HG02970 (cell line): ENCODE measurements around the gene ABHD13.
A peak's percentile ranks its signal among the peaks of the same experiment; 100 is the strongest.
"Not testable (repeated sequence)": the region's sequence is repeated elsewhere in the genome, so short reads cannot be mapped to it uniquely, and the experiment has no call there.

ENCODE experiments used
- ATAC-seq: cut with Tn5 transposase; IDR thresholded peaks from one replicate; pipeline ENCODE4 v1.9.1; 2021; ENCODE audit warnings: mild to moderate bottlenecking, moderate library complexity, moderate number of reproducible peaks; ENCODE audit not compliant: unreplicated experiment, low FRiP score

The ABHD13 gene

DNA sequence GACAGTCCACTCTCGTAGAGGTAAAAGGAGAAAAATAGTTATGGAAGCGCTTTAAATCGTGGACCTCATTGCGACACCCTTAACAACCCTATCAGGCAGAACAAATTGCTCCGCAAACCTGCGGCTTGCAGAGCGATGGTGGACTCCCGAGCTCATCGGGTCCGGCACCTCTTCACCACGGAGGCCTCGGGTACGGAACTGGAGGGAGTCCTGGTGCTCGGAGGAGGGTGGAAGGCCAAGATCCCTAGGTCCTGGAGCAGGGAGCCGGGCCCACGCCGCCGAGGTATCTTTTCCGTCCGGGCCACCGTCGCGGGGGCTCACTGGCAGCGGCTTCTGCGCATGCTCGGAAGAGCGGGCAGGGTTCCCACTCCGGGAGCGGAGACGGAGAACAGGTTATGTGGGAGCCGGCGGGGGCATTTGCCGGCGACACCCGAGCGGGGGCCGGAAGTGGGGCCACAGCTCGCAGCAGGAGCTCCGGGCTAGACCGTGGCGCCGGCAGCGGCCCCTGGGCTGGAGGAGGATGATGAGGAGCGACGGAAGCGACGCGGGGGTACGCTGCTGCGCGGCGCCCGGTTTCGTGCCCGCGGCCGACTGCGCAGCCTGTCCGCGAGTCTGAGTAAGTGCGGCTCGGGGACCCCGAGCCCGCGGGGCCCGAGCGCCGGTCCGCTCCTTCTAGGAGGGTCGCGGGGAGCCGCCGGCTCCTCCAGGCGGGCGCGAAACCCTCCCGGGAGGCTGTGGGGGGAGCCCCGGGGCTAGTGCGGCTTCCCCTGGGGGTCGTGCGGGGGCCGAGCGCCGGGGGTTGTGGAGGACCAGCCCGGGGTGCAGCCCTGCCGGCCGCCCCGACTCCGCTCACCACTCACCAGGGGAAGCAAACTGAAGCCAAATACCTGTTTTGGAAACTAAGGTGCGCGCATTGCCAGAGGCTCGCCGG, at the start of gene ABHD13:
Gene ABHD13 (plus strand): TSS at position 349 of the 931 bp plus-strand sequence. CDS start 10,827 bp downstream, outside the sequence.
- ATAC-seq, result peak; percentile 79

DNA sequence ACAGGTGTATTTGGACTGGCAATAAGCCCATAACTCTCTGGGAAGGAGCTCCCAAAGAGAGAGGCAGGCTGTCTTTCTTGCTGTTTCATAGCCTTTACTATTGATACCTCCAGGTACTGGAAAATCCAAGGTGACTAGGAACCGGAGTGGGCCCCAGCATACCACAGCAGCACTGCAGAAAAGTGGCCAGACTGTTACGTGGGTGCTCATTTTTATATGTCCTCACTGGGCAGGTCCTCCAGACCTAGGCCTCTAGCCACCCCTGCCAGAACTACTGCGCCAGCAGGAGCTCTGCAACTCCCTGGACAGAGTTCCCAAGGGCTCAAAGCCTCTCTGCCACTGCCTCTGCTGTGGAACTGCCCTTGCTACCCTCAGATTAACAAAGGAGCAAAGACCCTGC, 49.3 kb upstream of the ABHD13 start:
- ATAC-seq, result no peak

DNA sequence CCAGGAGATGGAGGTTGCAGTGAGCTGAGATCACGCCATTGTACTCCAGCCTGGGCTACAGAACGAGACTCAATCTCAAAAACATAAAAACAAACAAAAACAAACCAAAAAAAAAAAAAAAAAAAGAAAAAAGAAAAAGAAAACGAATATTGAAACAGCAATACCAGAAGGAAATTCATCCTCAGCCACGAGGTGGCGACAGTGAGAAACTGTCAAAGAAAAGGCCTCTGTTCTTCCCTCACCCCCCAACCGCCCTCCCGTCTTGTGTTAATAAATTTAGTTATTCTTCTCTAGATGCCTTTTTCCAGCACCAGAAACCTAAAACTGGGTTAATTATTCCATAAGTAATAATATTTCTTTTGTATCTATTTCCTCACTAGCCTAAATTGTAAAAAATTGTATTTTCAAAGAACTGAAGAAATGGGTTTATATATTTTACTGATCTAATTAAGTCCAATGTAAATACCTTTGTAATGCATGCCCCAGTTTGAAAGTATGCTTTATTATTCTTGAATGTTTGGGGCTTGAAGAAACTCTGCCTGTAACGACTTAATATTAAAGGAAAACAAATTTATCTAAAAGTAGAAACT, 41.4 kb upstream of the ABHD13 start:
- ATAC-seq, result no peak

DNA sequence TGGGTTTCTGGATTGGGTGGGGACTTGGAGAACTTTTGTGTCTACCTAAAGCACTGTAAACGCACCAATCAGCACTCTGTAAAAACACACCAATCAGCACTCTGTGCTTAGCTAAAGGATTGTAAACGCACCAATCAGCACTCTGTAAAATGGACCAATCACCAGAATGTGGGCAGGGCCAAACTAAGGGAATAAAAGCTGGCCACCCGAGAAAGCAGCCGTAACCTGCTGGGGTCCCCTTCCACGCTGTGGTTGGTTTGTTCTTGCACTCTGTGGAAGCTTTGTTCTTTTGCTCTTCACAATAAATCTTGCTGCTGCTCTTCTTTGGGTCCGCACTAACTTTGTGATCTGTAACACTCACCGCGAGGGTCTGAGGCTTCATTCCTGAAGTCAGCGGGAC, 40.1 kb upstream of the ABHD13 start:
- no peak for ATAC-seq

DNA sequence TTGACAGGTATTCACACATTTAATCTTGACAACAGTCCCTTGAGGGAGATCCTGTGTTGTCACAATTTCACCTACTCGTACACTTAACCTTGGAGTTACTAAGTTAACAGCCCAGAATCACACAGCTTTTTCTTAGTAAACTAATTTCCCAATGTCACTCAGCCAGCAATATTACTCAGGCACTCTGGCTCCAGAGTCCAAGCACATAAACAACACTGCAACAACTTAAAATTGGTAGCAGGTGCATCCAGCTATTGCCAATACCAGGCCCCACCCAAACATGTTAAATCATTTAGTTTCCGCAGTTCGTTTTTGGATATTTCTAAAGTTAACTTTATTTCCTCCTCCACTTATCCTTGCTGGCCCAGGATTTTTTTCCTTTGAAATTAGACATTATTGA, 35.5 kb upstream of the ABHD13 start:
- ATAC-seq, result no peak

DNA sequence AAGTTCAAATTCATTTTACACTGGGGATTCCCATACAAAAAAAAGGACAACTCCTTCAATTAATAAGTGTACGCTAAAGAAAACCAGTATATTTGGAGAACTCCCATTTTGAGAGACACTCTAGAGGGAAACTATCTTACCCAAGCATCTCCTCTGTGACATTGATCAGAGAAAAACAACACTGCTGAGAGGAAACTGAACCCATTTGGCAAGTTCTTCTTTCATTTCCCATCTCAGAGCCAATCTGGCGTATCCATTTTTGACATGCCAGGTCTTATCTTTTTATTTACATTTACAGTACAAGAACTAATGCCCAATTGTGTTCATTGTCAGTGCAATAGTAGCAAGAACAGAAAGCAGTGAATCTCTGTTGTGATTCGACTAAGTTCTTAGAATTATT, 33.0 kb upstream of the ABHD13 start:
- ATAC-seq, result no peak

DNA sequence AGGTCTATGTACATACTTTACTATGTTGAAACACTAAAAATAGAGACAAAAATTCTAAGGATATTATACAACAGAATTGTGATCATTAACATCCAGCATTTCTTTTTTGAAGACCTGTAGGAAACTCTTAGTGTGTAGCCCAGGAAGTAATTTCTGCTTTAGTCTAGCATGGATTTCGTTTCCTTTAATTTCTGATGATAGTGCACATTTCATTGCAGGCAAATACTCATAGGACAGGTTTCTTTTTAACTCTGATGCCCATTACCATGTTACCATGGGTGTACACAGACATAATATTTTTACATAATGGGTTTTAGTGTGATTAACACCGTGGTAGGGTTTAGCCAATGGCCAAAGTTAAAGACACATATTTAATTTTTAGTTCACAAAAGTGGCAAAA, 29.9 kb upstream of the ABHD13 start:
- ATAC-seq, result no peak

DNA sequence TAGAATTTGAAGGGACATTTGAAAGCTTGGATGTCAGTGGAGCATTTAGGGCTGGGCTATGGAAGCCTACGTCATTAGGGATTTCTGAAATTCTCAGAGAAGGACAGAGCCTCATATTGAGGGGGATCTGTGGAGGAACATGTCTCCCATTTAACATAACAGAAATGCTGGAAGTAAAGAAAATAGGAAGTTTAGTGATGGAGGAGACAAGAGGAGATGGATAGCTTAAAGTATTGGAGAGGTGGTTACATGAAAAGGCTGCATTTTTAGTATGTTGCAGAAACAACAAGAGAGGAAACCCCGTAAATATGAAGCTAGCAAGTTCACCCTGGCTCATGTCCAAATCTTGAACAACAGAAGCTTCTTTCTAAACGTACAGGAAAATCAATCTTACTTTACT, 27.3 kb upstream of the ABHD13 start:
- no peak for ATAC-seq

DNA sequence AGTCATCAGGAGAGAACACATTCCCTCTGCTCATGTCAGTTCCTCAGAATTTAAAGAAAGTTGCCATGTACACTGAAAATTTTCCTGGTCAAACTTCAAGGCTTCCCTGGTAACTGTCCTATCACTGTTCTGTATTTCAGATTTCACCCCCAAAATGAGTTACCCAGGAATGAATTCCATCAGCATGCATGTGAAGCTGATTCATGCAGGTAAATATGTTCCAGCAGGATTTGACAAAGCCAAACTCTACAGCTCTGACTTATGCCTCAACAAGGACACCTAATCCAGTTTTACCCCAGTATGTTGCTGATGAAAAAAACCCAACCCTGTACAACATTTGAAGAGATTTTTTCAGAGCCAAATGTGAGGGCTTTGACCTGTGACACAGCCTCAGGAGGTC, 24.4 kb upstream of the ABHD13 start:
- ATAC-seq, result no peak

DNA sequence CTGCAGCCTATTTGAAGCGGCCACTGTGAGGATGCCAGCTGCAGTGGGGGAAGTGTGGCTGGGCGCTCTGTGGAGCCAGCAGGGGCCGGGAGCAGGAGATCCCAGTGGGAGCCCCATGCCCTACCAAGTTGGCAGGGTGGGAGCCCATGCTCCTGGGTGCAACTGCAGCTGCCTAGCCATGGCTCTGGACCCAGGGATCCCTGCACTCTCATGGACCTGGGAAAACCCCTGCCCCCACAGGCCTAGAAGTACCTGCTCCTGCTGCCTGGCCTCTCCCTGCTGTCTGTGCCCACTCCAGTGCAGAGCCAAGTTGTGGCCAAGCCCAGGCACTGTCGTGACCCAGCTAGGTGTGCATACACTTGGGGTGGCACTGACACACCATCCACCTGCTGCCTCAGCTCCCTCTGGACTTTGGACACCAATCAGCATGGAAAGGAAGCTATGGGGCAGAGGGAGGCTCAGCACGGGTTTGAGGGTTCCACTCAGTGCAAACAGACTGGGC, 23.7 kb upstream of the ABHD13 start:
- no peak for ATAC-seq

DNA sequence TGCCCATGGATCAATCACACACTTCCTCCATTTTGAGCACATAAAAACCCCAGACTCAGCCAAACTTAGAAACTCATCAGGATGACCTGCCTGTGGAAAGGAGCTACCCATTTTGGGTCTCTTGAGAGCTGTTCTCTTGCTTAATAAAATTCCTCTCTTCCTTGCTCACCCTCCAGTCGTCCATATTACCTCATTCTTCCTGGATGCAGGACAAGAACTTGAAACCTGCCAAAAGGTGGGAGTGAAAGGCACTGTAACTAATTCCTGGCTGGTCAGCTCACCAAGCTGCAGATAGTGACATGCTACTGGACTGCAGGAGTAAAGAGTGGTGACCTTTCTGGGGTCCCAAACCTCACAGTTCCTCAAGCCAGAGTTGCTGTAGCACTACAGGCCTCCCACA, 23.0 kb upstream of the ABHD13 start:
- no peak for ATAC-seq

DNA sequence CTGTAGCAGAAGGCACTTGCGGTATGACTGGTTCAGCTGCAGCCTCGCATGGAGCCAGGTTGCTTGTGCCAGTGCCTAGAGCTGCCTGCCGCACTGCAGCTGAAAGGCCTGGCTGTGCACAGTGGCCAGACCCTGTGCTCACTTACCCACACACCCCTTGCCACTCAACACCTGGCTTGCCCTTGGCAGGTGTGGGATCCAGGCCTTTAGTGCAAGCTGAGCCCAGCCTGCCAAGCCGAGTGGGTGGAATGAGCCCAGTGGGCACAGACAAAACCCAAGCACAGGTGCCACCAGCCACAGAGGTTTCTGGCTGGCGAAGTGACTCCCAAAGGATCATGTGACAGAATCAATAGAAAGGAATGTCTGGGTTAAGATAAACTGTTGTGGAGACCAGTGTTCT, 22.3 kb upstream of the ABHD13 start:
- no peak for ATAC-seq

DNA sequence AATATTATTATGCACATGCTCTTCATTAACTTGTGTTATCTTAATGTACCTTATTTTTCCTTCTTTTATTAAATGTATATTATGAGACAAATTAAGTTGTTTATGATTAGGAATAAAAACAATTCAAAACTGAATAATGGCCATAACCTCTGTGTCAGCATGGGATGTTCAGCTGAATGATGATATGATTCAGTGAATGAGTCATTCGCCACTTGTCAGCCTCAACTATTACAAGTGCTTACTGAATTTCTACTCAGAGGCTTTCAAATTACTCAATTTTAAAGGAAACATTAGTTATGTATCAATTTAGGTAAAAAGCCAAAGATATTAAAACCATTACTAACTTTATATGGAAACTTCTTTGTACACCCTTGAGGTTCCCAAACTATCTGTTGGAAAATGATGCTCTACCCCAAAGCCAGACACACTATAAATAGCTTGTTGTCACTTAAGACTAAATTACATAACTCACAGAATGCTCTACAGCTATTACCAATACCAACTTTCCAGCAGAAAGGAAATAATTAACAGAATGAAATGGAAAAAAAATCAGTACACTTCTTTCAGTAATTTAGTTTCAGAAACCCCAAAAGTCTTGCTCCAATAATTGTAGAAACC, 17.3 kb upstream of the ABHD13 start:
- ATAC-seq, result no peak

DNA sequence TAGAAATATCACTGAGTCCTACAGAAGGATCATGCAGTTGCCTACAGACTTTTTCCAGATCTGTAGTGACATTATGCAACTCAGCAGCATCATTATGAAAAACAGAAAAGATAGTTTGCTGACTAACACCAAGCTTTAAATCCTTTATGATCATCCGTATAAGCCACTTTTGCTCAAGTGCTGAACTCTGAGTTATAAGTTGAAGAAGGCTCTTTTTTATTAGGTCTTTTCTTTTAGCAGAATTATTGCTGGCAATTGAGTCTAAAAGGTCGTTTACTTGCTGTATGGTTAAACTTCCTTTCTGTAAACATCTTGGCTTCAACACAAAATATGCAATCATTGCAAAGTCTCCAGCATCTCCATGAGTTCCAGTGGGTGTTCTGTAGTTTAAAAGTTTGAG, 7.6 kb upstream of the ABHD13 start:
- no peak for ATAC-seq

DNA sequence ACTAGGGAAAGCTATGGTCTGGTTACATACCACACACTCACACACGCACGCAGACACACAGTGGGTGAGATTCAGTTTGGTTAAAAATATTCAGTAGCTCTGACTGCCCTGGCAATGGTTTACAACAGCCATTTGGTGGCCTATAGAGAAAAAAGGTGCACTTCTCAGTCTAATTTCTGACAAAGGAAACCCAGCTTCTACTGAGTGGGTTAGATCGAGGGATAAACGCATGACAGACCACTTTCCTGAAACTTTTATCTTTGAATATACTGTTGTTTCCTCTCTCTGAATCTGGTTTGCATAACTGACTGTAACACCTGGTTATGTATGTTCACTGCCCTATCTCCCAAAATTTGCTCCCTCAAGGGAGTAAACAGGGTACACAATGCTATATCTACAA, 5.3 kb upstream of the ABHD13 start:
- no peak for ATAC-seq

DNA sequence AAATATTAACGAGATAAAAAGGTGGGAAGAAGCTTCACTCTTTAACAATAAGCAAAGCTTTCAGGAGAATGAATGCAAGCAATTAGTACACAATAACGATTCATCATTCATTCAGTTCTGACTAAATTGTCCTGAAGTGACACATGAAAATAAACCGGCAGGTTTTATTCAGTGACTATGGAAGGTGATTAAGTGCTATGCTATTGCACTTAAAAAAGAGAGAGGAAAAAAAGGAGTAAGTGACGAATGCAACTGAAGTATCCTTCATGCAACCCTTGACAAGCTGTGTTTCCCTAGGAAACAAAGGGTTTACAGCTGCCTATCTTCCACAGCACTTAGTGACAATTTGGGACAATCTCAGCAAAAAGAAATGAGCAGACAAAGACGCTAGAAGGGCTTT, 4.2 kb upstream of the ABHD13 start:
- ATAC-seq, result no peak

DNA sequence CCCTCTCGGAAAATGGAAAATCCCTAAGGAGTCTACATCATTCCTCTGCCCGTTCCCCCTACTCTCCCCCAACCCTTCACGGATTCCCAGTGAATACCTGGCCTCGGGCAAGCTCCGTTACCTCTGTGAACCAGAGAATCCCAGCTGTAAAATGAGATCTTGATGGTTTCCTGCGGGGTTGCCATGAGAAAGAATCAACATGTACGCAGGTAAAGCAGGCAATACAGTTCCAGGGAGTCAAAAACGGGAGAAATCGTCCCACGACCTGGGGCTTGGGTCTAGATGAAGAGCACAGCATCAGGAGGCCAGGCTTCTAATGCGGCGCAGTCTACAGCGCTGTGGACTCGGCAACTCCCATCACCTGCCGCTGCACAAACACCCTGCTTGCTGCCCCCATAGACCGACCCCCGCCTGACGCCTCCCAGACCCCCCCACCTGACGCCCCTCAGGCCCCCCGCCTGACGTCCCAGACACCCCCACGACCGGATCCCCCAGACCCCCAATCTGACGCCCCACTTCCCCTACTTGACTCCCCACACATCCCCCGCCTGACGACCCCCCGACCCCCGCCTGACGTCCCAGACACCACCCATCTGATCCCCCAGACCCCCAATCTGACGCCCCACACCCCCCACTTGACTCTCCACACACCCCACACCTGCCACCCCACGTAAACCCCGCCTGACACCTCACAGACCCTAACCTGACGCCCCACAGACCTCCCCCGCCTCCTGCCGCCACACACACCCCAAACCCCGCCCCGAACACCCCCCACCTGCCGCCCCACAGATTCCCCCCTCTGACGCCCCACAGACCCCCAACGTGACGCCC, 3.5 kb upstream of the ABHD13 start:
- ATAC-seq, result no peak

DNA sequence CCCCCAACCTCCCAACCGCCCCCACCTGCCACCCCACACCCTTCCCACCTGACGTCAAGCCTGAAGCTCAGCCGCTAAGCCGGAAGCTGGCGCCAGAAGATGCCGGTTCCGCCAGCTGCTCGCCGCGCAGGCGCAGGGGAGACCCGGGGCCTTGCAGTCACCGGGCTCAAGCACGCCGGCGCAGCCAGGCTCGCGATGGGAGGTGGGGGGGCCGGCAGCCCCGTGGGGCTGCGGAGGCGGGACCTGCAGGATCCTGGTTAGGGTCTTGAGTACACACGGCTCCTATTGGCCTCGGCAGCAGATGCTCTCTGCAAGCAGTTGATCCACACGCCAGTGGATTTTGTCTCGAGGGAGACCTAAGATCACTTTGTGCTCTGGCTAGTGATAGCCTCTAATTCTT, 2.8 kb upstream of the ABHD13 start, which contains the start of gene LIG4:
Gene LIG4 (minus strand): TSS at position 101 of the 400 bp plus-strand sequence. CDS start 4,268 bp downstream, outside the sequence.
- peak; percentile 67 for ATAC-seq

DNA sequence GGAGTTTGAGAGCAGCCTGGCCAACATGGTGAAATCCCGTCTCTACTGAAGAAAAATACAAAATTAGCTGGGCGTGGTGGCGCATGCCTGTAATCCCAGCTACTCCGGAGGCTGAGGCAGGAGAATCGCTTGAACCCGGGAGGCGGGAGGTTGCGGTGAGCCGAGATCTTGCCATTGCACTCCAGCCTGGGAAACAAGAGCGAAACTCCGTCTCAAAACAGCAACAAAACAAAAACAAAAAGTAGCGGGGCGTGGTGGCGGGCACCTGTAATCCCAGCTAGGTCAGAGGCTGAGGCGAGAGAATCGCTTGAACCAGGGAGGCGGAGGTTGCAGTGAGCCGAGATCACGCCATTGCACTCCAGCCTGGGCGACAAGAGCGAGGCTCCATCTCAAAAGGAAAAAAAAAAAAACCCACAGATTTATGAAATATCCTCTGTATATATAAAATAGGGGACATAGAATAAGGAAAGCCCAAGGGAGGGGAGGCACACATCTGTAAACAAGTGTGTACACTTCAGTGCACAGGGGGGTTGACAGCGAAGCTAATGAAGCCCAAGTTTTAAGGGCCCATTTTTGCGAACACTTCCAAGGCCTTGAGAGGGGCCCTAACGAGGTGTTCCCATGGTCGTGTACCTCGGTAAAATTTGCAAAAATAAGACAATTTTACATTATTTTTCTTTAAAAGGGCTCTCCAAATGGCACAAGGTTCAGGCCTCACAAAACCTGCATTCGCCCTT, 717 bp upstream of the ABHD13 start:
- not testable (repeated sequence) for ATAC-seq

DNA sequence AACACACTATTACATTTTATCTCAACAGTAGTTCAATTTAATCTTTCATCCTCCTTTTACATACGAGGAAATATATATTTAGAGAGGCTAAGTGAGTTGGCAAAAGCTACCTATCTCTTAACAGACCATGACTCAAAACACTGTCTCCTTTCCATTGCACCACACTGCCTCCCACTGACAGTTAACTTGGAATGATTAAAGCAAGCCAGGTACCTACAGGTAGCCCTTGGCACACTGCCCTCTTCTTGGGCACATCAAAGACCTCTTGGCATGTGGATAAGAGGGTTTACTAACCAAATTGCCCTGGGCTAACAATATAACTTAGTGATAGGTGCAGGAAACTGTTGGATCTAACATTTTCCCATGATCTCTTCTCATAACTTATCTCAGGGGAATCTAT, 1.8 kb downstream of the ABHD13 start:
- ATAC-seq, result no peak
